Measurements from ENCODE around the gene HABP4. TPM values are rescaled to one million over a fixed set of nuclear protein-coding genes. Genes with fewer than 3 reads are reported as not detected.

HABP4 gene, protein sequence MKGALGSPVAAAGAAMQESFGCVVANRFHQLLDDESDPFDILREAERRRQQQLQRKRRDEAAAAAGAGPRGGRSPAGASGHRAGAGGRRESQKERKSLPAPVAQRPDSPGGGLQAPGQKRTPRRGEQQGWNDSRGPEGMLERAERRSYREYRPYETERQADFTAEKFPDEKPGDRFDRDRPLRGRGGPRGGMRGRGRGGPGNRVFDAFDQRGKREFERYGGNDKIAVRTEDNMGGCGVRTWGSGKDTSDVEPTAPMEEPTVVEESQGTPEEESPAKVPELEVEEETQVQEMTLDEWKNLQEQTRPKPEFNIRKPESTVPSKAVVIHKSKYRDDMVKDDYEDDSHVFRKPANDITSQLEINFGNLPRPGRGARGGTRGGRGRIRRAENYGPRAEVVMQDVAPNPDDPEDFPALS
- total RNA-seq = 10 to 100 TPM; 30.6 to 67.2 TPM
- polyA plus RNA-seq (ENCODE audit: insufficient read depth, low read depth, low replicate concordance) = 46.9 TPM
- long read RNA-seq, donor 1, transcript HABP4-201 (8 exons, 2,615 nt) = major isoform, 8 of 17 reads
- long read RNA-seq, donor 1, partial matches to known transcripts = 9 of 17 reads
- long read RNA-seq, donor 1, other reads (novel, unspliced or antisense) = 0 of 17 reads
- long read RNA-seq, donor 2, transcript HABP4-201 (8 exons, 2,615 nt) = major isoform, 5 of 5 reads
- long read RNA-seq, donor 2, partial matches to known transcripts = 0 of 5 reads
- long read RNA-seq, donor 2, other reads (novel, unspliced or antisense) = 0 of 5 reads

DNA sequence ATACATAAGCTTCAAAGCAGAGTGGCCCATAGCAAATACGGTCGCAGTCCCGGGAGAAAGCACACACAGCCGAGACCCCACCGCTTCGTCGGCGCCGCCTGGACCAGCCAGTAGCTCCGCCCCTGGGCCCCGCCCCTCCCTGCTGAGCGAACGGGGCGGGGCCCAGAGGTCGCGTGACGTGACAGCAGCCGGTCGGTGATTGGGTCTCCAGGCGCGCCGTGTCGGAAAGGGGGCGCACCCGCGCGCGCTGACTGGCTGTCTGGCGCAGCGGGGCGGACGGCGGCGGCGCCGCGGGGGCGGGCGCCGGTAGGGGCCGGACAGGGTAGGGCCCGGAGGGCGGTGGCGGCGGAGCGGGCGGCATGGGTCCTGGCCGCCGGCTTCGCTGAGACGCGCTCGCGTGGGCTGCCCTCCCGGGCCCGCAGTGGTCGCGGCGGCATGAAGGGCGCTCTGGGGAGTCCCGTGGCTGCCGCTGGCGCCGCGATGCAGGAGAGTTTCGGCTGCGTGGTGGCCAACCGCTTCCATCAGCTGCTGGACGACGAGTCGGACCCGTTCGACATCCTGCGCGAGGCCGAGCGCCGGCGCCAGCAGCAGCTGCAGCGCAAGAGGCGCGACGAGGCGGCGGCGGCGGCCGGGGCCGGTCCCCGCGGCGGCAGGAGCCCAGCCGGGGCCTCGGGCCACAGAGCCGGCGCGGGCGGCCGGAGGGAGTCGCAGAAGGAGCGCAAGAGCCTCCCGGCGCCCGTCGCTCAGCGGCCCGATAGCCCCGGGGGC, at the start of gene HABP4:
Gene HABP4 (plus strand): TSS at position 325 of the 768 bp plus-strand sequence. CDS start 111 bp downstream, at position 436.
- TF ChIP-seq POLR2A (IDR thresholded peaks at IDR 0.05) = peak; percentile 90
- TF ChIP-seq, protein P1, sequence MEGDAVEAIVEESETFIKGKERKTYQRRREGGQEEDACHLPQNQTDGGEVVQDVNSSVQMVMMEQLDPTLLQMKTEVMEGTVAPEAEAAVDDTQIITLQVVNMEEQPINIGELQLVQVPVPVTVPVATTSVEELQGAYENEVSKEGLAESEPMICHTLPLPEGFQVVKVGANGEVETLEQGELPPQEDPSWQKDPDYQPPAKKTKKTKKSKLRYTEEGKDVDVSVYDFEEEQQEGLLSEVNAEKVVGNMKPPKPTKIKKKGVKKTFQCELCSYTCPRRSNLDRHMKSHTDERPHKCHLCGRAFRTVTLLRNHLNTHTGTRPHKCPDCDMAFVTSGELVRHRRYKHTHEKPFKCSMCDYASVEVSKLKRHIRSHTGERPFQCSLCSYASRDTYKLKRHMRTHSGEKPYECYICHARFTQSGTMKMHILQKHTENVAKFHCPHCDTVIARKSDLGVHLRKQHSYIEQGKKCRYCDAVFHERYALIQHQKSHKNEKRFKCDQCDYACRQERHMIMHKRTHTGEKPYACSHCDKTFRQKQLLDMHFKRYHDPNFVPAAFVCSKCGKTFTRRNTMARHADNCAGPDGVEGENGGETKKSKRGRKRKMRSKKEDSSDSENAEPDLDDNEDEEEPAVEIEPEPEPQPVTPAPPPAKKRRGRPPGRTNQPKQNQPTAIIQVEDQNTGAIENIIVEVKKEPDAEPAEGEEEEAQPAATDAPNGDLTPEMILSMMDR (IDR thresholded peaks at IDR 0.05) = peak in 1 of 3 experiments; percentile 7
- Histone ChIP-seq H3K4me3 (peak within 1 kb of the TSS; percentile 76 to 81), H3K27ac (peak within 1 kb of the TSS; percentile 73 to 93), H3K9me3 (no peaks in the 10 kb centered on the region), H3K36me3 (ENCODE audit: low read depth, missing control alignments) (no peaks in the 10 kb centered on the region), H3K27me3 (no peaks in the 10 kb centered on the region), H3K4me1 (no peaks in the 10 kb centered on the region)
- intact Hi-C loops (cut with DNase I; ENCODE audit: low total_unique reads) = no loop called here
- 0% methylated on average over 31 to 80 of the region's 108 CpGs for WGBS, 2 donors
- DNase-seq = peak; percentile 98

DNA sequence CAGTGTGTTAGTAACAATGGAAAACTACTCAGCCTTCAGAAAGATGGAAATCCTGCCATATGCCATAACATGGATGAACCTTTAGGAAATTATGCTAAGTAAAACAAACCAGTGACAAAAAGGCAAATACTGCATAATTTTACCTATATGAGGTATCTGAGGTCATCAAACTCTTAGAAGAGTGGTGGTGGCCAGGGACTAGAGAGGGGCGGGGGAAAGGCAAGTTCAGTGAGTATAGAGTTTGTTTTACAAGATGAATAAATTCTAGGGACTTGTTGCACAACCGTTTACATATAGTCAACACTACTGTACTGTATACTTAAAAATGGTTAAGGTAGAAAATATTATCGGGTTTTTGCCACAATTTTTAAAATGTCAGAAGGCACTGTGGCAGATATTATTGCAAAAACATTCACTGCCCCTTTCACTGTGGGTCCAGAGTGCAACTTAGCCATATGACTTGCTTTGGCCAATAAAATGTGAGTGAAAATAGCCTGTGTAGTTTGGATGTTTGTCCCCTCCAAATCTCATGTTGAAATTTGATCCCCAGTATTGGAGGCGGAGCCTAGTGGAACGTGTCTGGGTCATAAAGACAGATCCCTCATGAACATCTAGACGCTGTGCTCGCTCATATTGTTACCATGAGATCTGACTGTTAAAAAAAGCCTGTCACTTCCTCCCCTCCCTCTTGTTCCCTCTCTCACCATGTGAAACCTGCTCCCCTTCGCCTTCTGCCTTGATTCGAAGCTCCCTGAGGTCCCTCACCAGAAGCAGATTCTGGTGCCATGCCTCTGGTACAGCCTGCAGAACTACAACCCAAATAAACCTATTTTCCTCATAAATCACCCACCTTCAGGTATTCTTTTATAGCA, 41.3 kb upstream of the HABP4 start:
- Histone ChIP-seq H3K36me3 (ENCODE audit: low read depth, missing control alignments) (no peaks in the 10 kb centered on the region), H3K27ac (no peak overlapping the region), H3K9me3 (no peaks in the 10 kb centered on the region), H3K4me3 (no peak overlapping the region), H3K4me1 (no peaks in the 10 kb centered on the region), H3K27me3 (no peaks in the 10 kb centered on the region)
- no peak for DNase-seq
- TF ChIP-seq POLR2A (IDR thresholded peaks at IDR 0.05) = no peak
- TF ChIP-seq, protein P1 (IDR thresholded peaks at IDR 0.05) = no peak
- intact Hi-C loops (cut with DNase I; ENCODE audit: low total_unique reads) = no loop called here
- WGBS, 2 donors = 57 to 72% methylated on average over 9 of the region's 9 CpGs

DNA sequence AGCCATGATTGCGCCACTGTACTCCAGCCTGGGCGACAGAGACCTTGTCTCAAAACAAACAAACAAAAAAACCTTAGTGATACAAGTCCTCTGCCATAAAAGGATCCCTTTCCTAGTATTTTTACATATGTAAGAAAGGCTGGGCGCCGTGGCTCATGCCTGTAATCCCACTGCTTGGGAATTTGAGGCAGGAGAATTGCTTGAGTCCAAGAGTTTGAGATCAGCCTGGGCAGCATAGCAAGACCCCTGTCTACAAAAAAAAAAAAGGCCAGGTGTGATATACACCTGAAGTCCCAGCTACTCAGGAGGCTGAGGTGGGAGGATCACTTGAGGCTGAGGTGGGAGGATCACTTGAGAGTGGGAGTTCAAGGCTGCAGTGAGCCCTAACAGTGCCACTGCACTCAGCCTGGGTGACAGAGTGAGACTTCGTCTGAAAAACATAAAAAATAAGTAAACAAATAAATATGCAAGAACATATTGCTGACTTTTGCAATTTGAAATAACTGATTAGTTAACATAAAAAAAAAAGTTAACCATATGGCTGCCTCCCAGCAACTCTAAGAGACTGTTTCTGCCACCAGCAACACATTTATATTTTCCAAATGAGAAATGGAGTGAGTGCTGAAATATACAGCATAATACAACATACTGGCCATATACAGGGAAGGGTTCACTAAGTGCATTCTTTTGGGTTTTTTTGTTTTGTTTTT, 38.7 kb upstream of the HABP4 start:
- intact Hi-C loops (cut with DNase I; ENCODE audit: low total_unique reads) = no loop called here
- H3K4me1 ChIP-seq = no peaks in the 10 kb centered on the region
- TF ChIP-seq, protein P1 (IDR thresholded peaks at IDR 0.05) = no peak
- H3K27me3 ChIP-seq = no peaks in the 10 kb centered on the region
- no peak for DNase-seq
- no peaks in the 10 kb centered on the region for H3K36me3 ChIP-seq (ENCODE audit: low read depth, missing control alignments)
- H3K4me3 ChIP-seq = no peak overlapping the region
- H3K27ac ChIP-seq = no peak overlapping the region
- no peaks in the 10 kb centered on the region for H3K9me3 ChIP-seq
- 90 to 95% methylated on average over 5 of the region's 5 CpGs for WGBS, 2 donors
